GM19468 (cell line): Measurements from ENCODE around the gene PLEKHA8.

Source experiments
- ATAC-seq: cut with Tn5 transposase; IDR thresholded peaks from one replicate; pipeline ENCODE4 v1.9.1; 2021; ENCODE audit warnings: mild to moderate bottlenecking, moderate library complexity, moderate number of reproducible peaks; ENCODE audit not compliant: unreplicated experiment; ENCODE audit errors: extremely low read depth

Gene PLEKHA8, protein sequence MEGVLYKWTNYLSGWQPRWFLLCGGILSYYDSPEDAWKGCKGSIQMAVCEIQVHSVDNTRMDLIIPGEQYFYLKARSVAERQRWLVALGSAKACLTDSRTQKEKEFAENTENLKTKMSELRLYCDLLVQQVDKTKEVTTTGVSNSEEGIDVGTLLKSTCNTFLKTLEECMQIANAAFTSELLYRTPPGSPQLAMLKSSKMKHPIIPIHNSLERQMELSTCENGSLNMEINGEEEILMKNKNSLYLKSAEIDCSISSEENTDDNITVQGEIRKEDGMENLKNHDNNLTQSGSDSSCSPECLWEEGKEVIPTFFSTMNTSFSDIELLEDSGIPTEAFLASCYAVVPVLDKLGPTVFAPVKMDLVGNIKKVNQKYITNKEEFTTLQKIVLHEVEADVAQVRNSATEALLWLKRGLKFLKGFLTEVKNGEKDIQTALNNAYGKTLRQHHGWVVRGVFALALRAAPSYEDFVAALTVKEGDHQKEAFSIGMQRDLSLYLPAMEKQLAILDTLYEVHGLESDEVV

DNA sequence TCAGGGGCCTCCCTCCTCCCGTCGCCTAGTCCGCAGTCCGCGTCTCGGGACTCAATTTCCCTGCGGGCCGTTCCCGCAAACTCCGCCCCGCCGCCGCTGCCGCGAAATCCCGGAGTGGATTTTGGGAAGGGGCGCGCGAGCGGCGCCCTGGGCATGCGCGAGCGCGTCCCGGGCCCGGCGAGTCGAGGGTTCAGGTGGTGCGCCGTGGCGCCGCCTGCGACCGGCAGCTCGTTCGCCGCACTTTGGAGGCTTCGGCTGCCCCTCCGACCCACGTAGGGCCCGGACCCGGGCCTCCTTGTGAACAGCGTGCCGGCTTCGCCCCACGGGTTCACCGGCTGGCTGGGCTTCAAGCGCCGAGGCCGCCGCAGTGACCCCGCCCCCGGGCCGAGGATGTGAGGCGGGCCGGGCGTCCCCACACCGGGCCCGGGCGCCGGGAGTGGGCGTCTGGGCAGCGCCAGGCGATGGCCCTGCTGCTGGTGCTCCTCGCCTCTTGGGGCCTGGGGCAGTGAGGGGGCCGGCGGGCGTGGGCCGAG is at the start of gene PLEKHA8:
Gene PLEKHA8, plus strand, starts transcription at position 197 of the 533 bp plus-strand sequence. CDS start 351 bp downstream, outside the sequence.
- ATAC-seq = peak; percentile 20

DNA sequence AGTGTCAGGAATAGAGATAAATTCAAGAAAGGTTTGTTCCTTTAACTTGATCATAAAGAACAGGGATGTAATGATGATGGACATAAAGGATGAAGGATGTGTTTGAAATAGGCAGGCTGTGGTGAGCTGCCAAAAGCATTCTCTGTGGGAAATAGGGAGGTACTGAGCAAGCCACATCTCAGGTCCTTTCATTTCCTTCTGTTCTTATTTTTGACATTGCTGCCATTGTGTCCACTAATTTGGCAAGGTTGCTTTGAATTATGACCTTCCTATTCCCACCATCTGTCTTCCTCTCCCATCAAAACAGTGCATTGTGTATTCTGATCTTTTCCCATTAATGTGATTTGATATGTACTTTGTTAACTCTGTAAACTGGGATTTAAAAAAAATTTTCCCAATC is 48.1 kb upstream of the PLEKHA8 start:
- ATAC-seq = no peak

DNA sequence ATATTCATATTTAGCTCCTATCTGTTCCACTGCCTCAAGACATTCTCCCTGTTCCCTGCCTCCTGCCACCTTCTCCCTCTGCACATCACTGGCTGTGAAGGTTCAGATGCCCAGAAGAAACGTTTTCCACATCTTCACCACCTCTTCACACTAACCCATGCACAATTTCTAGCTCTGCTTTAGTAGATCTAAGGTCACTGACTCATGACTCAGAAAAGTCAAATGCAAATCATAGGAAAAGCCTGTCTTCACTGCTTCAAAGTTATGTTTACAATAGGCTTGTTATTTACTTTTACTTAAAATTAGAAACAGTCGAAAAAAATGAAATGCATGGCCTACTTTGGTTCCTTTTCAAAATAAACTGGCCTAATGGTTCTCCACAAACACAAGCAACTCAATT is 41.1 kb upstream of the PLEKHA8 start:
- ATAC-seq = no peak

DNA sequence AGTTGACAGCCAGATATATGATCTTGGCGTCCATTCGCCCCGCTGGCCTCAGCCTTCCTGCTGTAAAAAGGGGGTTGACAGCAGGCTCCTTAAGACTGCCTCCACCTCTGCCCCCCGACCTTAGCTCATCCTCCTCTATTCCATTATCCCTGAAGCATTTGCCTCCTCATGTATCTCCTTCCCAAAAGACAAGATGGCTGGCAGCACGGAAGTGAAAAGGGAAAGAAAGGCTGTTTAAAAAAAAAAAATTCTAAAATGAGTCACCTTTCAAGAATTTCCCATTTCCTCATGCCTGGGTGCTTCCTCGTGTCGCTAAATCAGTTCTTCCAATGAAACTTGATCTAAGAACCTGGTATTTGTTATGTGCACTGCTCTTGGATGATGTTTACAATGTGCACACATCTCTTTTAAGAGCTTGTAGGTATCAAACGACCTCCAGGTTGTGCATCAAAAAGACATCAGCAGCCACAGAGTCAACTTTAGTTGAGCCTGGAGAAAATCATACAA is 40.3 kb upstream of the PLEKHA8 start:
- ATAC-seq = no peak

DNA sequence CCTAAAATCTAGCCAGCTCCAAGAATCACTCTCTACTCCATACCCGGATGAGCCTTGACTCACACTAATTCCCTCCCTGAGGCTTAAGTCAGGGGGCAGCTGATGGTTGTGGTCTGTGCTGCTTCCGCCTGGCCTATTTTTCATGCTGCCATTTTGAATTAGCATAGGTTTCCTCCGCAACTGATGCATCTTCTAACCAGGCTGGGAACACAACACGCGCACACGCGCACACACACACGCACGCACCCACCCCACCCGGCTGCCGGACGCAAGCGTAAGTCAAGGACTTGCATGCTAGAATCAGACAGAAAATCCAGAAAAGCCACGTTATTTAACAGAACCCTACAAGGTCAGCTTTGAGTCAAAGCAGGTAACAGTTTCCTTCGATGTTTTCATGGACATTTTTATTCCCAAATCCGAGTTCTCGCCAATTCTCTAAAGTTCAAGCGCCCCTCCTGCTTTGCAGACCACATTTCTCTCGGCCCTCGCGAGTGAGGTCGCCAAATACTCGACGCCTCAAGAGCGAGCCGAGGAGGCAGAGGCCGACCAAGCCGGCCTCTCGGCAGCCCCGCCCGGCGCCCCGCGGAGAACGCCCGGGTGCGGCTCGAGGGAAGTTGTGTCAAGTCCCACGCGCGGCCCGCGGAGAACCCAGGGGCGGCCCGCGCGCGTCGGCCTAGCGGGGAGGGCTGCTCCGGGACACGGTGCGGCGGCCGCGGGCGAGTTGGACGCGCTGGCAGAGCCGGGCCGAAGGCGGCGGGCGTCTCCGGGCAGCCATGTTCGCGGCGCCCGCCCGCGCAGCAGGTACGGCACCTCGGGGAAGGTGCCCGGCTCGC is 39.6 kb upstream of the PLEKHA8 start:
- ATAC-seq = no peak

DNA sequence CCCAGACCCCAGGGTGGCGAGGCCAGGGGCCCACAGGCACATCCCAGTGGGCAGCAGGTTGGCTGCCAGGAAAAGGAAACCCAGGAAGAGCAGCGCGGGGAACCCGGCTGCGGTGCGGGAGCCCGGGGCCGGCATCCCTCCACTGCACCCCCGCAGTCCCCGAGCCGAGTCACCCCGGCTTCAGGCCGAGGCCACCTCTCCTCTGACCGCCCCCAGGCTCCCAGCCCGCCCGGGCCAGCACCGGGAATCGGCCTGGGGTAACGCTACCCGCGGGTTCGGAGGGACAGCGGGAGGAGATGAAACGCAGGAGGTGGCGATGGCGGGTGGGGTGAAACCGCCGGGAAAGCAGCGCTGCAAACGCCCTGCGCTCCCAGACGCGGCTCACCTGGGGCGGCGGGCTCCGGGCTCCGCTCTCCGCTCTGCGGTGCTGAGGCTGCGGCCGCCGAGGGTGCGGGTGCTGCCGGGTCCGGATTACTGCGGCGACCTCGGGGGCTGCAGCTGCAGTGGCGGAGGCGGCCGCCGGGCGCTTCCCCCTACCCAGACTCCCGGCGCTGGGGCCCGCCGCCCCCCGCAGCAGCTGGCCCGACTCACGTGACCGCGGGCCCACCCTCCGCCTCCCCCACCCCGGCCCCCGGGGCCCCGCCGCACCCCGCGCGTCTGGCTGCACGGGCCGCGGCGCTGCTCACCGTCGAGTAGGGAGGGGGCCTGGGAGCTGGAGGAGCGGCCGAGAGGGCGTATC is 38.8 kb upstream of the PLEKHA8 start, which contains the start of gene SCRN1:
Gene SCRN1, minus strand, starts transcription at position 545 of the 739 bp plus-strand sequence. CDS start 20,734 bp downstream, outside the sequence.
- peak; percentile 29 for ATAC-seq

DNA sequence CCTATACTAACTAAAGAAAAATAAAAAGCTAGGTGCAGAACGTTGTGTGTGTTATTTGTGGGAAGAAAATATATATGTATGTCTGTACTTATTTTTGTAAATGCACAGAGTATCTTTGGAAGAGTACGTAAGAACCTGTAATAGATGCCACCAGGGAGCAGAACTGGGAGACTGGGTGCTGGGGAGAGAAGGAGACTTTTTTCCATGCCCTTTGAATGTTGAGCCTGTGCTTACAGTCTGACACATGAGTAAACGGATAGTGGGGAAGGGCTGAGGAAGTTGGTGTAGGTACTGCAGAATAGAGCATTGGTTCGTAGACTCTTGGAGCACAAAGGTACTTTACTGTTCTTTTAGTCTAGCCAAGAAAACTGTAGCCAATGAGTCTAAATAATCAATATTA is 37.3 kb upstream of the PLEKHA8 start:
- no peak for ATAC-seq

DNA sequence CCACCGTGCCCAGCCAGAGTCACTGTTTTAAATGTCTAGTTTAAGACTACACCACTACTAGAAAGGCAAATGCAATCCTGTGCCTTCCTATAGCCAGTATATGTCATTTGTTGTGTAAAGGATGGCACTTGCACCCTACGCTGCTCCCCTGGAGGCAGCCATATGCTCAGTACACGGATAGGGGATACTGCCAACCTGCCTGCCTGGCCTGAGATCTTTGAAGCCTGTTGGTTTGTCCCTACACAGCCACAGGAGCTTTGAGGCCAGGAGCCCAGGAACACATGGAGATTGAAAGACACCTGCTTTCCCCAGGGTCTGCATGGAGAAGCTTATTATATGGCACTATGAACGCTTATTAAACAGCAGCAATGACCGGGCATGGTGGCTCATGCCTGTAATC is 36.3 kb upstream of the PLEKHA8 start:
- no peak for ATAC-seq

DNA sequence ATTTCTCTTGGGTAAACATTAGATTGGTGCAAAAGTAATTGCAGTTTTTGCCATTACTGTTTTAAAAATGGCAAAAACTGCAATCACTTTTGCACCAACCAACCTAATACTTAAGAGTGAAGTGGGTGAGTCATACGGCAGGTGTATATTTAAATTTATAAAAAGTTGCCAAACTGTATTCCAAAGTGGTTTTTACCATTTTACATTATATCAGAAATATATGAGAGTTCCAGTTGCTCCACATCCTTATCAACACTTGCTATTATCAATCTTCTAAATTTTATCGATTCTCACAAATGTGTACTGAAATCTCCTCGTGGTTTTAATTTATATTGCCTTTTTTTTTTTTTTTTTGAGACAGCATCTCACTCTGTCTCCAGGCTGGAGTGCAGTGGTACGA is 35.1 kb upstream of the PLEKHA8 start:
- no peak for ATAC-seq

DNA sequence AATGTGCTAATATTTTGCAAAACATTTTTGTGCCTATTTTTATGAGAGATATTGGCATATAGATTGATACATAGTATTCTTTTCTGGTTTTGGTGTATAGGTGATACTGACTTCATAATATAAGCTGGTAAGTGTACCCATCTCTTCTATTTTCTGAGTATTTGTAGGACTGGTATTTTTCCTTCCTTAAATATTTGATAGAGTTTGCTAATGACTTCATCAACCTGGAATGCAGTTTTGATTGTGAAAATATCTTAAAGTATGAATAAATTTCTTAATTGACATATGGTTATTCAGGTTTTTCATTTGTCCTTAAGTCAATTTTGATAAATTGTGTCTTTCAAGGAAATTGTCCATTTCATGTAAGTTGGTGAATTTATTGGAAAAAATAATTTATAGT is 32.6 kb upstream of the PLEKHA8 start:
- ATAC-seq = no peak

DNA sequence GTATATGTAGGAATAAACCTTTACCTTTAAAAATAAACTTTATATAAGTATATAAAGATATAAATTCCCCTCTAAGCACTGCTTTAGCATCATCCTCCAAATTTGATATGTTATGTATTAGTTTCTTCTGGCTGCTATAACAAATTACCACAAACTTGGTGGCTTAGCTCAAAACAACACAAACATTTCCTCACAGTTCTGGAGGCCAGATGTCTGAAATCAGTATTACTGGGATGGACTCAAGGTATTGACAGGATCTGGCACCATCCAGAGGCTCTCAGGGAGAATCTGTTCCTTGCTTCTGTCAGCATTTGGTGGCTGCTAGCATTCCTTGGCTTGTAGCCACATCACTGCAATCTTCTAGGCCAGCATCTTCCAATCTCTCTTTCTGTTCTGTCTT is 31.9 kb upstream of the PLEKHA8 start:
- ATAC-seq = no peak

DNA sequence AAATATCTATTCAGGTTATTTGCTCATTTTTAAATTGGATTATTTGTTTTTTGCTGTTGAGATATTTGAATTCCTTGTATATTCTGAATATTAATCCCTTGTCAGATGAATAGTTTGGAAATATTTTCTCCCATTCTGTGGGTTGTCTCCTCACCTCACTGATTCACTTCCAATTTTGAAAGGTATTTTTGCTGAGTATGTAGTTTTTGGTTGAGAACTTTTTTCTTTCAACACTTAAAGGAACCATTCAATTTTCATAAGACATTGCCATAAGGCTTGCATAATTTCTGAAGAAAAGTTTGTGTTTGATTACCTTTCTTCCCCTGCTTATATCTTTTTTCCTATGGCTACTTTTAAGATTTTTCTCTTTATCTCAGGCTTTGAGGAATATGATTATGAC is 29.7 kb upstream of the PLEKHA8 start:
- ATAC-seq = no peak

DNA sequence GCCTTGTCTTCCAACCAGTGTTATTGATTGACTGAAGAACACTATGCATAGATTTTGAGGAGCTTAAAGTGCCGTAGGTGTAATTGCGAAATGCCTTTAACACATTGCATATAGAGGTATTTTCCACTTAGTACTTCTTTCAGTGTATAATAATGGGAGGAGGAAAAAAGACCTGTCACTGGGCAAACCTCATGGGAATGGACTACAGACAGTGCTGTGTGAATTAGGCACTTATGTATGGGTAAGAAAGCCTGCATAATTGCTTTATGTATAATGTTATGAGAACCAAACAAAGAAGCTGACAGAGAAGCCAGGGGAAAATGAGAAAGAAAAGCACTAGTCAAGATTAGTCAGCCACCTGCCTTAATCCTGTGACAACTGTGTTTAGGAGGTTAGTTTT is 26.2 kb upstream of the PLEKHA8 start:
- no peak for ATAC-seq

DNA sequence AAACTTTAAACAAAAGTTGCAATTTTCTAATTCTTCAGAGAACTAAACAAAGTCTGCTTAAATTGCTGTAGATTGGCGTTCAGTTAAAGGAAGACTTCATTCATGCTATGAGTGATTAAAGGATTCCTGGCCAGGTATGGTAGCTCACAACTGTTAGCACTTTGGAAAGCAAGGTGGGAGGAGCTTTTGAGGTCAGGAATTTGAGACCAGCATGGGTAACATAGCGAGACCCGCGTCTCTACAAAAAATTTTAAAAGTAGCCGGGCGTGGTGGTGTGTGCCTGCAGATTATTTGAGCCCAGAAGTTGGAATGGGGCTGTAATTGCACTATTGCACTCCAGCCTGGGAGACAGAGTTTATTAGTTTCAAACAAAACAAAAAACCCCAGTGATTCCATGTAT is 25.1 kb upstream of the PLEKHA8 start:
- ATAC-seq = no peak

DNA sequence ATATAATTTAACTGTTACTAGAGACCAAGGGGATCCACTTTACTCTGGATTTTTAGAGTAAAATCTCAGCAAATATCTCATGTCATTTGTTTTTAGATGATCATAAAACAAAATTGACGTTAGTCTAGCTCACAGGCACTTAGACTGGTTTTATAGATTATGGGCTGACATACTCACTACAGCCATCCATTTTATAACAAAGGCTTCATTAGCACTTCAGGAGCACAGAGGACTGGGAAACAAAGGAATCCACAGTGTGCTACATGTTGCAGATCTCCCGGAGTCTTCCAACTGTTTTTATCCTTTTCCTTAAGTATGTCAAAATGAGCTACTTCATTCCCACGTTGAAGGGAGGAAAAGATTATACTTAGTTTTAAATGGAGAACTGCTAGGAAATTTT is 22.7 kb upstream of the PLEKHA8 start:
- ATAC-seq = no peak

DNA sequence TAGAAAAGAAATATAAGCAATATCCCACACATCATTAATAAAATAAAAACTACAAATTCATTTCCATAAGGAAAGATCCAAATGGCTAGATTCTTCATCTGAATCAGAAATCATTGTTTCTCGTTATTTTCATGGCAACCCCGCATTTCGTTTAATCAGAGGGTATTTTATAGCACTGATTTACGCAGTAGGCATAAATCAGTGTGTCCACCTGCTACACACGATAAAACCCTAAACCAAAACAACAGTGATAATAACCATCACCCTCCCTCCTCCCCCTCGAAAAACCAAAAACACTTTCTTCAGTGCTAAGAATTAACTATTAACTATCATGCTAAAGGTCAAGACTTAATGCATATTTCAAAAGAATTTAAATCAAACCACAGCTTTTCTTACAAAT is 18.2 kb upstream of the PLEKHA8 start:
- ATAC-seq = no peak

DNA sequence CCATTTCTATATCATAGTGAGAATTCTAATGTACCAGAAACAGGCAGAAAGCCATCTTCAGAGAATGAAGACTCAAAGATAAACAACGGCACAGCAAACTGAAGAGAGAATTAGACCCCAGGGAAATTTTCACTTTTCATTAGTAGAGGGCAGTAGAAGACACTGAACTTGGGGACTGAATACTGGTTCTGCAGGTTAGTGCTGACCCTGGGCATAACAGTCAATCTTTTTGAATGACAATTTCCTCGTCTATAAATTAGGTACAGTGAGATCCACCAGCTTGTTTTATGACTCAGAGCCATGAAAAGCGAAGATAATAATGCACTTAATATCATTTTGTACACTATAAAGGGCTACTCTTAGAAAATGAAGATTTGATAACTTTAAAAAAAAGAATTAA is 15.5 kb upstream of the PLEKHA8 start:
- ATAC-seq = no peak

DNA sequence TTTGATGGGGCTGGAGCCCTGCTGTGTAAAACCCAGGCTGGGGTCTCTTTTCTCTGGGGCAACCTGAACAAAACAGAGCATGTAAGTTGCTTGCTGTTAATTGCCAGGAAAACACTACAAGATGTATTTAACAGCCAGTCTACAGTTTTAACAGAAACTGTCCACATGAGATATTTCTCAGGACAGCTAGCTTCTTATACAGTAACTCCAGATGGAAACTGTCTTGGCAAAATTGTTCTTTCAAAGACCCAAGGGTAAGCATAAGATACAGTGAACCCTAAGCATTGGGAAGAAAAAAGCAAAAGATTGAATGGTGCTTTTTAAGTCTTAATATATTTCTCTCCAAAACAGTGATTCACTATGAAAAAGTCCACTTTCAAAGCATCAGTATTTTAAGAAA is 9.8 kb upstream of the PLEKHA8 start:
- no peak for ATAC-seq

DNA sequence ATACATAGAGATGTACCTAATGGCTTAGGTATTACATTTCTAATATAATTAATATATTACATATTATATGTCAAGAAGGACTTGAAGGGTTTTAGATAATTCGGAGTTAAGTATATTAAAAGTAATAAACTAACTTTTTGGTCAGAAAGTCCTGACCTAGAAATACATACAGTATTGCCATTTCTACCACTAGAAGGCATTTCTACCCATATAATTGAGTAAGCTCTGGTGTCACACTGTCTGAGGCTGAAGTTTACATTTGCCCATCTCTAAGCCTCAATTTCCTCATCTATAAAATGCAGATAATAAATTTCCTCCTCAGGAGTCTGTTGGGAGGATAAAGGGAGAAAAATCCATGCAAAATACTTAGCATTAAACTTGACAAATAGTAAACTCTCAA is 8.8 kb upstream of the PLEKHA8 start:
- no peak for ATAC-seq

DNA sequence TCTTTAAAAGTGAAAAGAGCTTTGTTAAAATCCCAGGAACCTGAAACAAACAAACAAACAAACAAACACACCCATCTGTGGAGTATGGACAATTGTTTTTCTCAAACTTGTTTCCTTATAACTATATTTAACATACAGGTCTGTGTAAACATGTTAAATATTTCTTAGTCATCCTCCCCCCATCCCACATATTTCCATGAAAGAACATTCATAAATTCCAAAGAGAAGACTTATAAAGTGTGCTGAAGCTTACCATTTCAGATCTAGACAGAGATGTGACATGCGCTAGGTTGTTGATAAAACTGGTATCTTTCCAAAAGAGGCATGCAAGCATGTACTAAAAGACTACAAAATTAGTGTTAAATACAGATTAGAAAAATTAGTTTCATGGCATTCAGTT is 8.3 kb upstream of the PLEKHA8 start:
- no peak for ATAC-seq
